Testis (tissue), 2 donors: ENCODE measurements around the gene TEDDM1.

Experiments used
- POLR2A ChIP-seq: fragments of 450-650 bp; IDR thresholded peaks from one replicate; pipeline ENCODE4 v1.6.1; 2017; ENCODE audit warnings: antibody characterized with exemption, mild to moderate bottlenecking, moderate library complexity
- TF ChIP-seq, protein P1 (sequence below), 3 experiments: fragments of 450-650 bp in 2 of 3; fragments of 200-600 bp in 1 of 3; sonication (generic) in 1 of 3; IDR thresholded peaks; one replicate each; pipeline ENCODE4 v1.5.1; 2016 to 2019; ENCODE audit warnings: antibody characterized with exemption in 3 of 3, mild to moderate bottlenecking in 2 of 3, moderate library complexity in 1 of 3

GRCh38 chr1:182370532-182370931 is 29.9 kb downstream of the TEDDM1 start:
- TF ChIP-seq, protein P1, sequence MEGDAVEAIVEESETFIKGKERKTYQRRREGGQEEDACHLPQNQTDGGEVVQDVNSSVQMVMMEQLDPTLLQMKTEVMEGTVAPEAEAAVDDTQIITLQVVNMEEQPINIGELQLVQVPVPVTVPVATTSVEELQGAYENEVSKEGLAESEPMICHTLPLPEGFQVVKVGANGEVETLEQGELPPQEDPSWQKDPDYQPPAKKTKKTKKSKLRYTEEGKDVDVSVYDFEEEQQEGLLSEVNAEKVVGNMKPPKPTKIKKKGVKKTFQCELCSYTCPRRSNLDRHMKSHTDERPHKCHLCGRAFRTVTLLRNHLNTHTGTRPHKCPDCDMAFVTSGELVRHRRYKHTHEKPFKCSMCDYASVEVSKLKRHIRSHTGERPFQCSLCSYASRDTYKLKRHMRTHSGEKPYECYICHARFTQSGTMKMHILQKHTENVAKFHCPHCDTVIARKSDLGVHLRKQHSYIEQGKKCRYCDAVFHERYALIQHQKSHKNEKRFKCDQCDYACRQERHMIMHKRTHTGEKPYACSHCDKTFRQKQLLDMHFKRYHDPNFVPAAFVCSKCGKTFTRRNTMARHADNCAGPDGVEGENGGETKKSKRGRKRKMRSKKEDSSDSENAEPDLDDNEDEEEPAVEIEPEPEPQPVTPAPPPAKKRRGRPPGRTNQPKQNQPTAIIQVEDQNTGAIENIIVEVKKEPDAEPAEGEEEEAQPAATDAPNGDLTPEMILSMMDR (IDR thresholded peaks at IDR 0.05) = no peak
- no peak for TF ChIP-seq POLR2A
